Parathyroid adenoma (tissue), 2 donors: ENCODE results near the gene CSNK1A1.

Experiments used
- H2AFZ ChIP-seq: fragments of 300-600 bp; sonication (generic); one replicate; pipeline ENCODE4 v1.7.0; 2017; ENCODE audit warnings: antibody characterized with exemption, mild to moderate bottlenecking
- H3K27ac ChIP-seq: fragments of 300-600 bp; sonication (generic); one replicate; pipeline ENCODE4 v1.7.0; 2017
- H3K27me3 ChIP-seq: fragments of 300-600 bp; sonication (generic); one replicate; pipeline ENCODE4 v1.7.0; 2017; ENCODE audit warnings: low read length; ENCODE audit not compliant: control insufficient read depth, insufficient read depth
- H3K36me3 ChIP-seq: fragments of 300-600 bp; sonication (generic); one replicate; pipeline ENCODE4 v1.7.0; 2017; ENCODE audit warnings: low read length; ENCODE audit not compliant: control insufficient read depth, insufficient read depth
- H3K4me1 ChIP-seq: fragments of 300-600 bp; sonication (generic); one replicate; pipeline ENCODE4 v1.7.0; 2017; ENCODE audit warnings: control low read depth
- H3K4me2 ChIP-seq: fragments of 300-600 bp; sonication (generic); one replicate; pipeline ENCODE4 v1.7.0; 2017; ENCODE audit warnings: low read length
- H3K4me3 ChIP-seq: fragments of 300-600 bp; sonication (generic); one replicate; pipeline ENCODE4 v1.7.0; 2017; ENCODE audit warnings: low read depth, low read length
- H3K79me2 ChIP-seq: fragments of 300-600 bp; sonication (generic); one replicate; pipeline ENCODE4 v1.7.0; 2017; ENCODE audit warnings: control low read depth
- H3K9ac ChIP-seq: fragments of 300-600 bp; sonication (generic); one replicate; pipeline ENCODE4 v1.7.0; 2017; ENCODE audit warnings: mild to moderate bottlenecking
- H3K9me3 ChIP-seq: fragments of 300-600 bp; sonication (generic); one replicate; pipeline ENCODE4 v1.7.0; 2017; ENCODE audit warnings: low read length; ENCODE audit not compliant: control insufficient read depth
- TF ChIP-seq, protein P1 (sequence below): fragments of 300-600 bp; sonication (generic); IDR thresholded peaks from one replicate; pipeline ENCODE4 v1.7.0; 2017; ENCODE audit warnings: antibody characterized with exemption, mild to moderate bottlenecking
- donor health status: primary hyperparathyroidism.

Gene CSNK1A1

GRCh38 chr5:149475777-149476176 is 75.5 kb downstream of the CSNK1A1 start:
- Histone ChIP-seq H3K36me3 (no peaks in the 10 kb centered on the region), H3K4me3 (no peak overlapping the region), H3K4me2 (no peak overlapping the region), H3K4me1 (peaks cover 10% of the 10 kb centered on the region), H3K27me3 (no peaks in the 10 kb centered on the region), H3K9me3 (no peaks in the 10 kb centered on the region), H3K79me2 (no peaks in the 10 kb centered on the region), H3K27ac (no peak overlapping the region), H2AFZ (no peak overlapping the region), H3K9ac (no peak overlapping the region)
- TF ChIP-seq, protein P1, sequence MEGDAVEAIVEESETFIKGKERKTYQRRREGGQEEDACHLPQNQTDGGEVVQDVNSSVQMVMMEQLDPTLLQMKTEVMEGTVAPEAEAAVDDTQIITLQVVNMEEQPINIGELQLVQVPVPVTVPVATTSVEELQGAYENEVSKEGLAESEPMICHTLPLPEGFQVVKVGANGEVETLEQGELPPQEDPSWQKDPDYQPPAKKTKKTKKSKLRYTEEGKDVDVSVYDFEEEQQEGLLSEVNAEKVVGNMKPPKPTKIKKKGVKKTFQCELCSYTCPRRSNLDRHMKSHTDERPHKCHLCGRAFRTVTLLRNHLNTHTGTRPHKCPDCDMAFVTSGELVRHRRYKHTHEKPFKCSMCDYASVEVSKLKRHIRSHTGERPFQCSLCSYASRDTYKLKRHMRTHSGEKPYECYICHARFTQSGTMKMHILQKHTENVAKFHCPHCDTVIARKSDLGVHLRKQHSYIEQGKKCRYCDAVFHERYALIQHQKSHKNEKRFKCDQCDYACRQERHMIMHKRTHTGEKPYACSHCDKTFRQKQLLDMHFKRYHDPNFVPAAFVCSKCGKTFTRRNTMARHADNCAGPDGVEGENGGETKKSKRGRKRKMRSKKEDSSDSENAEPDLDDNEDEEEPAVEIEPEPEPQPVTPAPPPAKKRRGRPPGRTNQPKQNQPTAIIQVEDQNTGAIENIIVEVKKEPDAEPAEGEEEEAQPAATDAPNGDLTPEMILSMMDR: no peak

DNA sequence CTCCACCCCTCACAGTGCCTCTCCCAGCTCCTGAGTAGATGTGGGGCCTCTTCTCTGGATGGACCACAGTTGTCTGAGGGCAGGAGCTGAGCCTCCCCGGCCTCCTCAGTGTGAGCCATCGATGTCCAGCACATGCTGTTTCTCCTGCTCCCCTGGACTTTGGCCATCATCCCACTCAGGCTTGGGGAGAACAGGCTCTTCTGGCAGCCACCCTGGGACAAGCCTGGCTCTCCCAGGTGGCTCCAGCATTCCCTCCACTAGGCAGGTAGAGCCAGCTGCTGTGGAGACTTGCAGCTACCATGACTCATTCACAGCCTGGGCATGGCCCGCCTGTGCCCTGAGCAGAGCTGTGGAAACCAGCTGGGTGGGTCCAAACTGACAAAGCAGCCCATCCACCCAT is 77.0 kb downstream of the CSNK1A1 start:
- no peak overlapping the region for H2AFZ ChIP-seq
- no peak overlapping the region for H3K4me2 ChIP-seq
- H3K4me1 ChIP-seq: peaks cover 10% of the 10 kb centered on the region
- H3K9ac ChIP-seq: no peak overlapping the region
- no peaks in the 10 kb centered on the region for H3K36me3 ChIP-seq
- no peak overlapping the region for H3K27ac ChIP-seq
- H3K79me2 ChIP-seq: no peaks in the 10 kb centered on the region
- no peak overlapping the region for H3K4me3 ChIP-seq
- H3K9me3 ChIP-seq: no peaks in the 10 kb centered on the region
- TF ChIP-seq, protein P1: no peak
- H3K27me3 ChIP-seq: no peaks in the 10 kb centered on the region

- no peak overlapping the region for H3K9ac ChIP-seq
- H3K9me3 ChIP-seq: no peaks in the 10 kb centered on the region
- H3K4me1 ChIP-seq: peaks cover 10% of the 10 kb centered on the region
- H3K4me2 ChIP-seq: no peak overlapping the region
- no peaks in the 10 kb centered on the region for H3K36me3 ChIP-seq
- no peak overlapping the region for H3K4me3 ChIP-seq
- no peak overlapping the region for H2AFZ ChIP-seq
- H3K27me3 ChIP-seq: no peaks in the 10 kb centered on the region
- TF ChIP-seq, protein P1: no peak
- no peak overlapping the region for H3K27ac ChIP-seq
- no peaks in the 10 kb centered on the region for H3K79me2 ChIP-seq
These were observed 77.8 kb downstream of the CSNK1A1 start for GRCh38 chr5:149473441-149473840.

DNA sequence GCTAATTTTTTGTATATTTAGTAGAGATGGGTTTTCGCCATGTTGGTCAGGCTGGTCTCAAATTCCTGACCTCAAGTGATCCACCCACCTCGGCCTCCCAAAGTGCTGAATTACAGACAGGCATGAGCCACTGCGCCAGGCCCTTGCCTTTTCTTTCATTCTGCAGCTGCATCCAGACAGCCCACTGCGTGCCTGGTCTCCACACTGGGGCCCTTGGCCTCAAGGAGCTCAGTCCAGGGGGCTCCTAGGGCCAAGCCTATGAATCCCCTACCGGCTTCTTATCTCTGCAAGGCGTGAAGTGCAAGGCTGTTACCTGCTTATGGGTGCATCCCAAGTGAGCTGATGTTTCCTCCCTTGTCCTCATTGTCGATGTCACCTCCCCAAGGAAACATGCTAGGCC is 78.8 kb downstream of the CSNK1A1 start:
- Histone ChIP-seq H3K9ac (no peak overlapping the region), H3K27me3 (no peaks in the 10 kb centered on the region), H3K9me3 (no peaks in the 10 kb centered on the region), H3K36me3 (no peaks in the 10 kb centered on the region), H3K4me1 (peaks cover 10% of the 10 kb centered on the region), H3K27ac (no peak overlapping the region), H3K79me2 (no peaks in the 10 kb centered on the region), H3K4me3 (no peak overlapping the region), H3K4me2 (no peak overlapping the region), H2AFZ (no peak overlapping the region)
- TF ChIP-seq, protein P1: no peak

- peak overlapping the region; percentile 67 for H2AFZ ChIP-seq
- no peak overlapping the region for H3K9ac ChIP-seq
- no peaks in the 10 kb centered on the region for H3K79me2 ChIP-seq
- H3K9me3 ChIP-seq: no peaks in the 10 kb centered on the region
- H3K4me2 ChIP-seq: peak overlapping the region; percentile 36
- peak overlapping the region; percentile 58 for H3K27ac ChIP-seq
- TF ChIP-seq, protein P1: no peak
- H3K4me3 ChIP-seq: no peak overlapping the region
- H3K4me1 ChIP-seq: peaks cover 10% of the 10 kb centered on the region
- no peaks in the 10 kb centered on the region for H3K36me3 ChIP-seq
- no peaks in the 10 kb centered on the region for H3K27me3 ChIP-seq
These were observed 79.6 kb downstream of the CSNK1A1 start for GRCh38 chr5:149471406-149472183.
